ENCODE measurements around the gene DIAPH2.

DIAPH2 gene

GRCh38 chrX:96692890-96693289, 8.2 kb downstream of the DIAPH2 start:
- H3K27ac ChIP-seq: no peak overlapping the region
- no peaks in the 10 kb centered on the region for H3K36me3 ChIP-seq
- no peak for TF ChIP-seq CTCF (IDR thresholded peaks at IDR 0.05)
- H3K9me3 ChIP-seq: no peaks in the 10 kb centered on the region
- H3K27me3 ChIP-seq: no peaks in the 10 kb centered on the region
- H3K4me1 ChIP-seq (ENCODE audit: control insufficient read depth in 1 of 2, insufficient read depth in 1 of 2, low read depth in 1 of 2, low read length in 1 of 2): peaks cover 8 to 14% of the 10 kb centered on the region in 2 experiments
- H3K4me3 ChIP-seq (ENCODE audit: low read depth in 1 of 2, low read length in 1 of 2): no peak overlapping the region

- H3K36me3 ChIP-seq: no peaks in the 10 kb centered on the region
- peaks cover 8 to 13% of the 10 kb centered on the region in 2 experiments for H3K4me1 ChIP-seq (ENCODE audit: control insufficient read depth in 1 of 2, insufficient read depth in 1 of 2, low read depth in 1 of 2, low read length in 1 of 2)
- H3K4me3 ChIP-seq (ENCODE audit: low read depth in 1 of 2, low read length in 1 of 2): no peak overlapping the region
- H3K27me3 ChIP-seq: no peaks in the 10 kb centered on the region
- no peak overlapping the region for H3K27ac ChIP-seq
- no peaks in the 10 kb centered on the region for H3K9me3 ChIP-seq
- TF ChIP-seq CTCF (IDR thresholded peaks at IDR 0.05): no peak
These were observed 8.8 kb downstream of the DIAPH2 start for GRCh38 chrX:96693407-96693806.

GRCh38 chrX:96696462-96696861, 11.8 kb downstream of the DIAPH2 start:
- Histone ChIP-seq H3K27me3 (no peaks in the 10 kb centered on the region), H3K36me3 (no peaks in the 10 kb centered on the region), H3K4me3 (ENCODE audit: low read depth in 1 of 2, low read length in 1 of 2) (no peak overlapping the region), H3K9me3 (no peaks in the 10 kb centered on the region), H3K27ac (no peak overlapping the region), H3K4me1 (ENCODE audit: control insufficient read depth in 1 of 2, insufficient read depth in 1 of 2, low read depth in 1 of 2, low read length in 1 of 2) (peaks cover 8 to 13% of the 10 kb centered on the region in 2 experiments)
- TF ChIP-seq CTCF (IDR thresholded peaks at IDR 0.05): no peak

DNA sequence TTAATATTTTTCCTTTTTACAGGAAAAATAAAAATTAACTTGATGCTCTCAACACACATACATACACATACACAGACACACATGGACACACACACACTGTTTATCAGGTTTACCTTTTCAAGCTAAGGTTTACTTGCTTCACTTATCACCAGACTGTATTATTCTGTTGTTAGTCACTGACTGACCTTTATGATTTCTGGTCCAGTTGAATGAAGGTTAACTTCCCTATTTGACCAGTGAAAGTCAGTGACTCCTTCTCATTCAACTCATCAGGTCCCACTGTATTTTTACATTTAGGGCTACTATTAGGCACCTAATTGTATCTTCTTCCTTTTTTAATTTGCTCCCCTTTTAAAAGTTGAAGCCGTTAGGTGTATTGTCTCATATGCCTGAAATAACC, 16.0 kb downstream of the DIAPH2 start:
- Histone ChIP-seq H3K9me3 (no peaks in the 10 kb centered on the region), H3K27me3 (no peaks in the 10 kb centered on the region), H3K36me3 (no peaks in the 10 kb centered on the region), H3K4me1 (ENCODE audit: control insufficient read depth in 1 of 2, insufficient read depth in 1 of 2, low read depth in 1 of 2, low read length in 1 of 2) (peaks cover 0 to 2% of the 10 kb centered on the region in 2 experiments), H3K4me3 (ENCODE audit: low read depth in 1 of 2, low read length in 1 of 2) (no peak overlapping the region), H3K27ac (no peak overlapping the region)
- no peak for TF ChIP-seq CTCF (IDR thresholded peaks at IDR 0.05)

DNA sequence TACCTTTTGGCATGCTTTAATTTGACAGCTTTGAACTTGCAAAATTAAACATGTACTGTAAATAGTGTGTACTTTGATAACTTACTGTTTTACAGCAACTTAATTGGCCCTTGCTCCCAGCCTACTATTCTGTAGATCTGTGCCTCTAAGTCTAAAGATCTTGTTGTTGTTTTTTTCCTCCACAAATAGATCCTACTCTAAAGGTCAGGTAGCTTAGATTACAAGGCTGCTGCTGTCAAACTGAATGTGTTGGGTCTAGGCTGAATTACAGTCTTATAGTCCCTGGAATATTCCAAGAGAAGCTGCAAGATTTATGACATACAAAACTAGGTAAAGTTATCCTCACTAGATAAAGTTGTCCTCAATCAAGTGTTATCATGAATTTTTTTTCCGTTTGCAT, 18.7 kb downstream of the DIAPH2 start:
- Histone ChIP-seq H3K4me3 (ENCODE audit: low read depth in 1 of 2, low read length in 1 of 2) (no peak overlapping the region), H3K4me1 (ENCODE audit: control insufficient read depth in 1 of 2, insufficient read depth in 1 of 2, low read depth in 1 of 2, low read length in 1 of 2) (peaks cover 0 to 2% of the 10 kb centered on the region in 2 experiments), H3K27ac (no peak overlapping the region), H3K9me3 (no peaks in the 10 kb centered on the region), H3K27me3 (no peaks in the 10 kb centered on the region), H3K36me3 (no peaks in the 10 kb centered on the region)
- TF ChIP-seq CTCF (IDR thresholded peaks at IDR 0.05): no peak

DNA sequence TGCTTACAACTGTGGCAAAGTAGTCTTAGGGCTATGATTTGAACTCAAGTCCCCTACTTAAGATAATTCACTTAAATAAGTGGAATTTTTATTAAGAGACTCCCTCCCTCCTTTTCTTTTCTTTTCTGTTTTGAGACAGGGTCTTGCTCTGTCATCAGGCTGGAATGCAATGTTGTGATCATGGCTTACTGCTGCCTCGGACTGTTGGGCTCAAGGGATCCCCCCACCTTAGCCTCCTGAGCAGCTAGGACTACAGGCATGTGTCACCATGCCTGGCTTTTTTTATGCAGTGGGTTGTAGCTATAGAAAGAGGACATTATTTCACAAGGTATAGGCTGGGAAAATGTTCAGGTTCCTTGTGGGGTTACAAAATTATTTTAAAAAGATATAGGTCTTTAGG, 19.2 kb downstream of the DIAPH2 start:
- H3K4me3 ChIP-seq (ENCODE audit: low read depth in 1 of 2, low read length in 1 of 2): no peak overlapping the region
- no peaks in the 10 kb centered on the region for H3K36me3 ChIP-seq
- no peak overlapping the region for H3K27ac ChIP-seq
- H3K4me1 ChIP-seq (ENCODE audit: control insufficient read depth in 1 of 2, insufficient read depth in 1 of 2, low read depth in 1 of 2, low read length in 1 of 2): peaks cover 0 to 2% of the 10 kb centered on the region in 2 experiments
- no peaks in the 10 kb centered on the region for H3K27me3 ChIP-seq
- no peak for TF ChIP-seq CTCF (IDR thresholded peaks at IDR 0.05)
- H3K9me3 ChIP-seq: no peaks in the 10 kb centered on the region

All from neutrophil (primary cell).